ENCODE results near the gene PKN3. TPM values are rescaled to one million over a fixed set of nuclear protein-coding genes. Genes with fewer than 3 reads are reported as not detected.

PKN3 gene
- total RNA-seq, 1 donor, result 2.6 TPM

GRCh38 chr9:128765499-128765898 lies 63.2 kb downstream of the PKN3 start:
- no peak for DNase-seq (ENCODE audit: low read depth)
- no peak for TF ChIP-seq CTCF (IDR thresholded peaks at IDR 0.05; ENCODE audit: insufficient read depth, low read depth, low read length)
- no peak overlapping the region for H3K4me3 ChIP-seq (ENCODE audit: low read depth, low read length)

- TF ChIP-seq CTCF (IDR thresholded peaks at IDR 0.05; ENCODE audit: insufficient read depth, low read depth, low read length), result no peak
- no peak for DNase-seq (ENCODE audit: low read depth)
Observed at GRCh38 chr9:128768606-128769005, 66.3 kb downstream of the PKN3 start.

More at GRCh38 chr9:128768606-128769005, 66.3 kb downstream of the PKN3 start:
- no peak overlapping the region for H3K4me3 ChIP-seq (ENCODE audit: low read depth, low read length)

Small RNAs within 50 kb of the gene (small RNA-seq; reads per million reads assigned to genes)
- gene RF00017 (not detected), gene RN7SL560P (not detected)

Other genes with a start within 250 kb of the PKN3 start
- 33.5 and 44.5 TPM in 2 replicates for gene ODF2, start 246.5 kb upstream of the PKN3 start, total RNA-seq
- 21.3 and 35.0 TPM in 2 replicates for gene GLE1, start 197.8 kb upstream of the PKN3 start, total RNA-seq
- 477 and 501 TPM in 2 replicates for gene SPTAN1, start 149.9 kb upstream of the PKN3 start, total RNA-seq
- gene DYNC2I2, start 45.7 kb upstream of the PKN3 start, total RNA-seq, result 52.2 and 59.9 TPM in 2 replicates
- gene SET, start 13.3 kb upstream of the PKN3 start, total RNA-seq, result 378 and 491 TPM in 2 replicates
- gene ZDHHC12, start 21.6 kb downstream of the PKN3 start, total RNA-seq, result 30.7 and 40.6 TPM in 2 replicates
- gene ZER1, start 69.4 kb downstream of the PKN3 start, total RNA-seq, result 17.3 and 22.9 TPM in 2 replicates
- 10.4 and 12.9 TPM in 2 replicates for gene TBC1D13, start 84.8 kb downstream of the PKN3 start, total RNA-seq
- gene ENDOG, start 116.0 kb downstream of the PKN3 start, total RNA-seq, result 17.3 and 26.4 TPM in 2 replicates
- 11.7 and 12.6 TPM in 2 replicates for gene SPOUT1, start 127.3 kb downstream of the PKN3 start, total RNA-seq
- gene KYAT1, start 179.4 kb downstream of the PKN3 start, total RNA-seq, result 6.8 and 11.2 TPM in 2 replicates
- 53.5 and 62.2 TPM in 2 replicates for gene LRRC8A, start 179.6 kb downstream of the PKN3 start, total RNA-seq
- gene PHYHD1, start 218.5 kb downstream of the PKN3 start, total RNA-seq, result 9.9 and 11.9 TPM in 2 replicates
- gene DOLK, start 245.1 kb downstream of the PKN3 start, total RNA-seq, result 24.8 and 31.5 TPM in 2 replicates
- 48.0 and 59.2 TPM in 2 replicates for gene NUP188, start 245.2 kb downstream of the PKN3 start, total RNA-seq